Stimulated activated CD4-positive, alpha-beta T cell treated with anti-CD3 and anti-CD28 coated beads, Interleukin-1b, Interleukin-23, amount 100 ng/mL, for 4 hours (primary cell): Measurements from ENCODE around the gene MORF4L1.

Experiments
- DNase-seq, 2 donors: peaks; one replicate each; pipeline ENCODE4 v3.0.0-alpha.2; 2020; ENCODE audit warnings: low read depth in 2 of 2

The MORF4L1 gene

DNA sequence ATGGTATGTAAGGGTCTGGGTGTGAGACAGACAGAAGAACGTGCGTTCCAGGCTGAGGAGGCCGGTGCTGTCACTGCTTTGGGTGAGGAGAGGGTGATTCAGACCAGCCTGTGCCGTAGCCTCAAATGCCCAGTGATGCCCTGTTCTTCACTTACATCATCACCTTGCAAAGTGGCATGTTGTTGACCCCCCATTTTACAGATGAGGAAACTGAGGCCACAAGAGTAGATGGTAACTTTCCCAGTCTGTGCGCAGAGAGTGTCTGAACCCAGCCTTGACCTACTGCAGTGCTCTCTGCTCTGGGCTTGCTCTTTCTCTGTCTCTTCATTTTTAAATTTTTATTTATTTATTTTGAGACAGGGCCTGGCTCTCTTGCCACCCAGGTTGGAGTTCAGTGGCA is 73.8 kb downstream of the MORF4L1 start:
- no peak for DNase-seq

DNA sequence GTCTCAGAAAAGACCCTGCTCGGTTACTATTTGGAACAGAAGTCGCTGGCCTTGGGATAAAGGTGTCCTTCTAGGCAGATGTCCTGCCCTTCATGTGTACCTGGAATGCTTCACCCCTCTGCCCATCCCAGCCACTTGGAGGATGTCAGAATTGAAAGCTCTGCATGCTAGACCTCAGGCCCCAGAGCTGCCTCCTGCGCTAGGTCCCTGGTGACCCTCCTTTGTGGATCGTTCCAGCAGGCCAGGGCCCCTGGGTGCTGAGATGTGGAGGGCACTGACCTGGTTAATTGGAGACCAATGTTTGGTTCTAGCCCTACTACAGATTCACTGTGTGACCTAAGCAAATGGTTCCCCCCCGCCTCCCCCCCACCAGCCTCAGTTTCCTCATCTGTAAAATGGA is 74.8 kb downstream of the MORF4L1 start:
- DNase-seq = no peak
